Measurements from ENCODE around the gene SLC5A8. TPM values are rescaled to one million over a fixed set of nuclear protein-coding genes. Genes with fewer than 3 reads are reported as not detected.

Gene SLC5A8
- total and polyA plus RNA-seq, 2 of the 4 experiments (the other 2 are of a cell fraction): not detected

DNA sequence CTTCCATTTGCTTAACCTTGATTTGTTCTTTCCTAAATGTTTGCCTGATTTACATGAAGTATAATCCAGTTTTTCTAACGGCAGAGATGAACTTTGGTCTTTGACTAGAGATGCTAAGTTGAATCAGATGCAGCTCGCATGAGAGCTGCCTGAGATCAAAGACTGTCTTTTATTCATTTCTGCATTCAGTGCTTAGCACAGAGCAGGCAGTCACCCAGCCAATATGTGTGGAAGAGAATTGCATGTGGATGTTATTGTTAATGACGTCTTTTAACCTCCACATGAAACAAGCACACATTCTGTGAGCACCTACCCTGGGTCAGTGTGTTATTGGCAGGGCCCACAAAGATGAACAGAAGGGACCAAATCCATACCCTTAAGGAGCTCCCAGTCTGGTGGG lies 99.2 kb downstream of the SLC5A8 start:
- CTCF ChIA-PET: no interaction called here
- H2AK9ac ChIP-seq (replicated peaks; ENCODE audit: low read depth, low read length, poor library complexity): no peak overlapping the region
- H3K79me1 ChIP-seq (ENCODE audit: low read depth in 1 of 2, low read length in 2 of 2): no peaks in the 10 kb centered on the region
- H3K56ac ChIP-seq (ENCODE audit: extremely low read depth, insufficient read depth, low read length): no peak overlapping the region
- BruUV-seq (replicated peaks): no TSS peak
- no peak for ATAC-seq (ENCODE audit: low read depth)
- no peak overlapping the region for H4K5ac ChIP-seq (ENCODE audit: low read depth, low read length)
- intact Hi-C loops (cut with micrococcal nuclease): no loop called here
- H3K14ac ChIP-seq (replicated peaks; ENCODE audit: low read depth, low read length): no peak overlapping the region
- no peak overlapping the region for H3K4me2 ChIP-seq (ENCODE audit: low read depth, low read length)
- no peaks in the 10 kb centered on the region for H3K4me1 ChIP-seq (ENCODE audit: control insufficient read depth, insufficient read depth, low read length)
- no peak overlapping the region for H3K23ac ChIP-seq (ENCODE audit: low read depth, low read length)
- no peak overlapping the region for H2BK15ac ChIP-seq (ENCODE audit: low read depth, low read length)
- no peaks in the 10 kb centered on the region for H3K27me3 ChIP-seq (ENCODE audit: control insufficient read depth, insufficient read depth, low read length)
- TF ChIP-seq CEBPB (IDR thresholded peaks at IDR 0.05; ENCODE audit: low read depth, low read length) (no peak), NFE2L2 (IDR thresholded peaks at IDR 0.05; ENCODE audit: low read depth, low read length) (no peak), MXI1 (IDR thresholded peaks at IDR 0.05; ENCODE audit: borderline replicate concordance, low read depth, low read length) (no peak), MAFK (IDR thresholded peaks at IDR 0.05; ENCODE audit: low read depth, low read length) (no peak), SMC3 (IDR thresholded peaks at IDR 0.05; ENCODE audit: low read depth, low read length) (no peak), BHLHE40 (IDR thresholded peaks at IDR 0.05; ENCODE audit: low read depth, low read length) (no peak), FOS (IDR thresholded peaks at IDR 0.05; ENCODE audit: low read depth, low read length) (no peak), POLR2A (IDR thresholded peaks at IDR 0.05; ENCODE audit: low read depth, low read length) (no peak), RAD21 (IDR thresholded peaks at IDR 0.05; ENCODE audit: low read length) (no peak), RFX5 (IDR thresholded peaks at IDR 0.05; ENCODE audit: low read depth, low read length) (no peak), MAZ (IDR thresholded peaks at IDR 0.05; ENCODE audit: borderline replicate concordance, low read depth, low read length) (no peak), RCOR1 (IDR thresholded peaks at IDR 0.05; ENCODE audit: insufficient replicate concordance, low read length) (no peak), CHD1 (IDR thresholded peaks at IDR 0.05; ENCODE audit: low read depth, low read length) (no peak)
- TF ChIP-seq, protein P1, sequence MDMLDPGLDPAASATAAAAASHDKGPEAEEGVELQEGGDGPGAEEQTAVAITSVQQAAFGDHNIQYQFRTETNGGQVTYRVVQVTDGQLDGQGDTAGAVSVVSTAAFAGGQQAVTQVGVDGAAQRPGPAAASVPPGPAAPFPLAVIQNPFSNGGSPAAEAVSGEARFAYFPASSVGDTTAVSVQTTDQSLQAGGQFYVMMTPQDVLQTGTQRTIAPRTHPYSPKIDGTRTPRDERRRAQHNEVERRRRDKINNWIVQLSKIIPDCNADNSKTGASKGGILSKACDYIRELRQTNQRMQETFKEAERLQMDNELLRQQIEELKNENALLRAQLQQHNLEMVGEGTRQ (IDR thresholded peaks at IDR 0.05; ENCODE audit: low read depth, low read length): no peak
- TF ChIP-seq, protein P2, sequence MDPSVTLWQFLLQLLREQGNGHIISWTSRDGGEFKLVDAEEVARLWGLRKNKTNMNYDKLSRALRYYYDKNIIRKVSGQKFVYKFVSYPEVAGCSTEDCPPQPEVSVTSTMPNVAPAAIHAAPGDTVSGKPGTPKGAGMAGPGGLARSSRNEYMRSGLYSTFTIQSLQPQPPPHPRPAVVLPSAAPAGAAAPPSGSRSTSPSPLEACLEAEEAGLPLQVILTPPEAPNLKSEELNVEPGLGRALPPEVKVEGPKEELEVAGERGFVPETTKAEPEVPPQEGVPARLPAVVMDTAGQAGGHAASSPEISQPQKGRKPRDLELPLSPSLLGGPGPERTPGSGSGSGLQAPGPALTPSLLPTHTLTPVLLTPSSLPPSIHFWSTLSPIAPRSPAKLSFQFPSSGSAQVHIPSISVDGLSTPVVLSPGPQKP (IDR thresholded peaks at IDR 0.05; ENCODE audit: borderline replicate concordance, low read depth, low read length): no peak
- TF ChIP-seq, protein P3, sequence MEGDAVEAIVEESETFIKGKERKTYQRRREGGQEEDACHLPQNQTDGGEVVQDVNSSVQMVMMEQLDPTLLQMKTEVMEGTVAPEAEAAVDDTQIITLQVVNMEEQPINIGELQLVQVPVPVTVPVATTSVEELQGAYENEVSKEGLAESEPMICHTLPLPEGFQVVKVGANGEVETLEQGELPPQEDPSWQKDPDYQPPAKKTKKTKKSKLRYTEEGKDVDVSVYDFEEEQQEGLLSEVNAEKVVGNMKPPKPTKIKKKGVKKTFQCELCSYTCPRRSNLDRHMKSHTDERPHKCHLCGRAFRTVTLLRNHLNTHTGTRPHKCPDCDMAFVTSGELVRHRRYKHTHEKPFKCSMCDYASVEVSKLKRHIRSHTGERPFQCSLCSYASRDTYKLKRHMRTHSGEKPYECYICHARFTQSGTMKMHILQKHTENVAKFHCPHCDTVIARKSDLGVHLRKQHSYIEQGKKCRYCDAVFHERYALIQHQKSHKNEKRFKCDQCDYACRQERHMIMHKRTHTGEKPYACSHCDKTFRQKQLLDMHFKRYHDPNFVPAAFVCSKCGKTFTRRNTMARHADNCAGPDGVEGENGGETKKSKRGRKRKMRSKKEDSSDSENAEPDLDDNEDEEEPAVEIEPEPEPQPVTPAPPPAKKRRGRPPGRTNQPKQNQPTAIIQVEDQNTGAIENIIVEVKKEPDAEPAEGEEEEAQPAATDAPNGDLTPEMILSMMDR (conservative IDR thresholded peaks at IDR 0.05; ENCODE audit: low read depth, low read length): no peak
- H3K27ac ChIP-seq (ENCODE audit: insufficient read depth, low read length): no peak overlapping the region
- H3K9me1 ChIP-seq (ENCODE audit: insufficient read depth, low read length): no peaks in the 10 kb centered on the region
- H3K4me3 ChIP-seq (ENCODE audit: insufficient read depth, low read depth, low read length): no peak overlapping the region
- H3K36me3 ChIP-seq (ENCODE audit: control insufficient read depth, insufficient read depth, low read length): peaks cover 3% of the 10 kb centered on the region
- WGBS, 2 experiments (ENCODE audit: extremely low coverage in 2 of 2, insufficient read length in 1 of 2): 100% methylated on average over 1 of the region's 3 CpGs; no CpG with 5 or more reads in 1 of the 2 experiments
- DNase-seq: no peak
- H2BK20ac ChIP-seq (ENCODE audit: low read depth, low read length): no peak overlapping the region
- no peak overlapping the region for H2AK5ac ChIP-seq (ENCODE audit: low read depth, low read length)
- H4K20me1 ChIP-seq (ENCODE audit: insufficient read depth, low read length): no peaks in the 10 kb centered on the region
- no peak overlapping the region for H2BK120ac ChIP-seq (ENCODE audit: low read depth, low read length)
- POLR2A ChIA-PET (ENCODE audit: unreplicated experiment): no interaction called here
- no peak overlapping the region for H2BK5ac ChIP-seq (ENCODE audit: low read depth, low read length, poor library complexity, severe bottlenecking)
- H3K18ac ChIP-seq (ENCODE audit: low read depth, low read length): no peak overlapping the region
- H4K8ac ChIP-seq (ENCODE audit: low read depth in 2 of 2, low read length in 2 of 2): no peak overlapping the region
- in situ Hi-C loops (cut with MboI; ENCODE audit: low sequenced_read_pairs): no loop called here
- dilution Hi-C loops (cut with HindIII; ENCODE audit: low sequenced_read_pairs, unreplicated experiment): no loop called here
- no peak overlapping the region for H2AFZ ChIP-seq (replicated peaks; ENCODE audit: low read length, poor library complexity)
- H3K4ac ChIP-seq (ENCODE audit: low read depth, low read length): no peak overlapping the region
- H3K9ac ChIP-seq (ENCODE audit: low read depth, low read length): no peak overlapping the region
- no peaks in the 10 kb centered on the region for H3K9me3 ChIP-seq (ENCODE audit: control insufficient read depth, insufficient read depth, low read length)
- no peak overlapping the region for H4K91ac ChIP-seq (ENCODE audit: insufficient read depth, low read depth, low read length)

Measured in IMR-90 (cell line).